ENCODE measurements around the gene CYSTM1. TPM values are rescaled to one million over a fixed set of nuclear protein-coding genes. Genes with fewer than 3 reads are reported as not detected.
A peak's percentile ranks its signal among the peaks of the same experiment; 100 is the strongest.
"Not testable (repeated sequence)": the region's sequence is repeated elsewhere in the genome, so short reads cannot be mapped to it uniquely, and the experiment has no call there.

Gene CYSTM1
- total RNA-seq, 1 donor from 2014 or later = 8.8 TPM

GRCh38 chr5:140150201-140150600 lies 24.8 kb upstream of the CYSTM1 start:
- no peak for DNase-seq

- DNase-seq = no peak
Measured at GRCh38 chr5:140151144-140152021, 23.6 kb upstream of the CYSTM1 start.

GRCh38 chr5:140152022-140152999 lies 22.7 kb upstream of the CYSTM1 start:
- DNase-seq = no peak

DNA sequence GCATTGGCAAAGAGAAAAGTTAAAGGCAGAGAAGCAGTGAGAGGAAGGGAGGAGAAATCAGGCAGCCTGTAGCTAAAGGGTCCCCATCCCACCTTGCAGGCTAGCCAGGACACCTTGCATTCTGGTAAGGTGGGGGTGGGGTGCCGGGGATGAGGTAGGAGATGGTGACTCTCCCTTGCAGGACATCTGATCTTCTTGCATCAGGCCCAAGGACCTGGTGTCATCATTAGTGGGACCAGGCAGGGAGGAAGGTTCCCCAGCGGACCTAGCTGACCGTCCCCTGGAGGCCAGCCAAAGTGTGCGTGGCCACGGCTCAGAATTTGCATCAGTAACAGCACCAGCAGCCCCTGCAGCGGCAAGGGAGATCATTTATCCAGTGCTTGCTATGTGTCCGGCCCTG lies 21.7 kb upstream of the CYSTM1 start:
- no peak for DNase-seq

DNA sequence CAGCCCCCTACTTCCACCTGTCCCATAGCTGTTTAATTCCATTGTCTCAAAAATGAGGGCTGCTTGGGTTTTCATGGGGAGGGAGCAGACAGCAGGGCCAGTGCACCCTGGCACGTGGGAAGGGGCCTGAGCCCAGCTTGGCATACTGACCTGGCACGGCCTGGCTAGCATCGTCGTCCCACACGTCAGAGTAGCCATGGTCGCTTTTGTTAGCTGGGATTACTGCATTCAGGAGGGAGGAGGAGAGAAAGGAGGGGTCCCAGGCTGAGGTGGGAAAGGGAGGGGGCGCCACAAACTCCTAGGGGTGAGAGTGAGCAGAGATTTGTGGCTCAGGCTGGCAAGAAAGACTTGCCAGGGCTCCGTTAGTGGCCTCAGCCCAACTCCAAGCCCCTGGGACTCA lies 21.1 kb upstream of the CYSTM1 start:
- no peak for DNase-seq

- DNase-seq = not testable (repeated sequence)
Measured at GRCh38 chr5:140154710-140155381, 20.1 kb upstream of the CYSTM1 start.

- peak; percentile 86 for DNase-seq
Measured at GRCh38 chr5:140157032-140157781, 17.8 kb upstream of the CYSTM1 start.

DNA sequence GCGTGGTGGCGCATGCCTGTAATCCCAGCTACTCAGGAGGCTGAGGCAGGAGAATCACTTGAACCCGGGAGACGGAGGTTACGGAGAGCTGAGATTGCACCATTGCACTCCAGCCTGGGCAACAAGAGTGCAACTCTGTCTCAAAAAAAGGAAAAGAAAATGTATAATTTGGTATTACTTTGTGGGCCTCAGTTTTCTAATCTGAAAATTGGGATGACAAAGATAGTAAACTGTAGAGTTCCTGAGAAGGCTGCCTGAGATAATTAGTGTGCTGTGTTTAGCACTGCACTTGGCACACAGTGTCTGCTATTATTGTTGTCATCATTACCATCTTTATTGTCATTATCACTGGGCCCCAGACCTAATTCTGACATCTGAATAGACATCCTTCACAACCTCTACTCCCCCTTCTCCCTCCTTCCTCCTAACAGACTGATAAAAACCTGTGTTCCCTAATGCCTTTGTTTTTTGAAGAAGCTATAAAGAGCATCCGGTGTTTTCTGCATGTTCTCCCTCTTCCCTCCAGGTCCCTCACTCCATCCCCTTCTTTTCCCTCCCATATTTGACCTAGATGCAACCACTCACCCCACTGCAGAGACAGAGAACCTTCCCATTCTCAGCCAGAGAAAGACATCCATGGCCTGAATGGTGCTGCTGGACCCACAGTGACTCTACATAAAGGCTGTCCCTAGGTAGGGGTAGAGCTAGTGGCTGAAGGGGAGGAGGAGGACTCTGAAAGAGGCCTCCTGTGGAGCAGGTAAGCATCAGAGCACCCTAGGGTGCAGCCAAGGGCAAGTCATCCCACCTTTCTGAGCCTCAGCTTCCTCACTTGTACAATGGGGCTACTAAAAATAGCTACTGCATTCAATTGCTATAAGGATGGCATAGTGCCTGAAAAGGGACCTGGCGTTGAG lies 15.7 kb upstream of the CYSTM1 start:
- DNase-seq = no peak

- no peak for DNase-seq
Measured at GRCh38 chr5:140162275-140162674, 12.7 kb upstream of the CYSTM1 start.

DNA sequence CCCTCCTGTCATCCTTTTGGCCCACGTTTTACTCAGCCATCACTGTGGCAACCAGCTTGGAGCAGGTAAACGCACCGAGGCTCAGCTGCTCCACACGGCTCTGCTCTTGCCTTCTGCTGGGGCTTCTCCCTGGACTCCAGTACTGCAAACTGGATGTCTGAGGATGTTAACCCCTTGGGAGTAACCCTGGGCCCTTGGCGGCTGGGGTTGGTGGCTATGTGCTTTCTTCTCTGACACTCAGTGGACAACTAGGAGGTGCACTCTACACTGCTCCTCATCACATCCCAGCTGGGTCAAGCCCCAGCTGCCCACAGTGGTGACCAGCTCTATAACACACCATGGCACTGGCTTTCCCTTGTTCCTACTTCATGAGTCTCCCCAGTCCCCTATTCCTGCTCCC lies 12.2 kb upstream of the CYSTM1 start:
- no peak for DNase-seq

DNA sequence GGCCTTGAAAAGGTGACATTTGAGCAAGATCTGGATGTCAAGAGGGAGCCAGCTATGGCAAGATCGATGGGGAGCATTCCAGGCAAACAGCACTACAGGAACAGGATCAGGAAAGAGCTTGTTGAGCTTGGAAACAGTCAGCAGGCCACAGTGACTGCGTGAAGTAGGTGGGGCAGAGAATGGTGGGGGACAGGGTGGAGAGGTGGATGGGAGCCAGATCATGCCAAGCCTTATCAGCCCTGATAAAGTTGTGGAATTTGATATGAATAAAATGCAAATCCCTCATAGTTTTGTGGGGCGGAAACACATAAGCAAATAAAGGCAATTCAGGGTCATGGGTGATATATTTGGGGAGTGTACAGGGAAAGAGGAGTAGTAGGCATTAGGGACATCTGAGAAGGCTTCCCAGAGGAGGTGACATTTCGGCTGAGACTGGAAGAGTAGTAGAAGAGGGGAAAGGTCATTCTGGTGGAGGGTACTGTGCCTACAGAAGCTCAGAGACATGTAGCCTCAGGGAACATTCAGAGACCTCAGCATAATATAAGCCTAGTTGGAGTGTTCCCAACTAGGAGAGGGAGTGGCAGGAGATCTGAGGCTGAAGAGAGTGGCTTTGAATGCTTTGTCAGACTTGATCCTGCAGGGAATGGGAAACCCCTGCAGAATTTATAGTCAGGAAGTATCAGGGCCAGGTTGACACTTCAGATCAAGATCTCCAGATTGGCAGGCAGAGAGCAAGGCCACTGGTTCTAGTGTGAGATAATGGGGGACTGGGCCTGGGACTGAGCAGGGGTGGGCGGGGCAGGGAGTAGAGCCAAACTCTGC lies 9.7 kb upstream of the CYSTM1 start:
- DNase-seq = peak; percentile 34

DNA sequence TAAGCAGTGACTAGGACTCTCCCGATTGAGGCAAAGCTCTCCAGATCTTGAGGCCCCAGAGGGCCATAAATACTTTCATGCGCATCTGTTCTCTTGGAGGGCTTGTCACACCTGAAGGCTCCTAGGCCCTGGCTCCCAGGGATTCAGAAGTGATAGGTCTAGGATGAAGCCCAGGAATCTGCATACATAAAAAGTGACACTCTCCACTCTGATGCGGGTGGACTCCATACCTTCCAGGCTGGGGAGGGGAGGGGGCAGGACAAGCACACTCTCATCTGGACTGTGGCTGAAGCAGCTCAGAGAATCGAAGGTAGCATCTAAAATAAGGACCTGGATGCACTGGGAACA lies 9.1 kb upstream of the CYSTM1 start:
- no peak for DNase-seq

DNA sequence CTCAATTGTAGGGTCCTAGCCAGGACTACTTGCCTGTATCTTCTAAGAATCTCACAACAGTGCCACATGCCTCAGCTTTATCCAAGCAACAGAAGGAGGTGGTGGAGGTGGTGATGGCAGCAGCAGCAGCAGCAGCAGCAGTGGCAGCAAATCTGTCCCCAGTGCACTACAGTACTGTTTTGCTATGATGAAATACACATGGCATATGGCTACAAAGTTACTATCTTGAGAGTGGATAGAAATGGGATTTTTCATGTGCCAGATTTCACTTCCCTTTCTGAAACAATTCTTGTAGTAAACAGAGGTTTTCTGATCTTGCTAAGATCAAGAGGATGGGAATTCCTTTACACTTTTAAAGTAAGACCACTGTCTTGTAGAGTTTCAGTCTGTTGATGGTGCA lies 8.1 kb upstream of the CYSTM1 start:
- no peak for DNase-seq

GRCh38 chr5:140168371-140168770 lies 6.6 kb upstream of the CYSTM1 start:
- DNase-seq = no peak

- DNase-seq = peak; percentile 33
Measured at GRCh38 chr5:140169410-140169809, 5.6 kb upstream of the CYSTM1 start.

GRCh38 chr5:140172483-140172882 lies 2.5 kb upstream of the CYSTM1 start:
- no peak for DNase-seq

DNA sequence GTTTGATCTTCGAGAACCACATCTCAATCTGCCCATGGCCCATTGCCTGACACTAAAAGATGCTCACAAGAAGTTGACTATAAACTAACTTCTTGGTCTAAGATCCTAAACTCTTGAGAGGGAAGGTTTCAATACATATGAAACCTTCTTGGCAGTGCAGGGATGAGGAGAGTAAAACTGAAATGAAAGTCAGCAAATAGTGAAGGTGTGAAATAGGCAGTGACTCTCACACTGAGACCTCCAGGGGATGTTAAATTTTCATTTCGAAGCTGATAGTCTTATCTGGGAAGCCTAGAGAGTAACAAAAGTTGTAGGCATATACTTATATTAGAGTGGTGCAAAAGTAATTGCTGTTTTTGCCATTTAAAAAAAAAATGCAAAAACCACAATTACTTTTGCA lies 974 bp upstream of the CYSTM1 start:
- DNase-seq = no peak

GRCh38 chr5:140175367-140176030 lies 511 bp downstream of the CYSTM1 start:
- DNase-seq = peak; percentile 66

DNA sequence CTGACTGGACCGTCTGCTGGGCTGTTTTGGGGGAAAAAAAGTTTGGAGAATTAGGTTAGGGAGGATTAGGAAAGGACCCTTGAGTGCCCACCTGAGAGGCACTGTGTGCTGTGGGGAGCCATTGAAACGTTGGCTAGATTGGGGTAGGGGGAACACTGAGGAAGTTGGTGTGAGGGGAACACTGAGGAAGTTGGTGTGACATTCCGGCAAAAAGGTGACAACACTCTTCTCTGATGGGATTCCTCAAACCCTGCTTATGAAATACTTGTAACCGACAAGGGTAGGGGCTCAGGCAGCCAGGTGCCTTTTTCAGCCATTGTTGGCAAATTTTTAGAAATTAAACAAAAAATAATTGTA lies 1.0 kb downstream of the CYSTM1 start:
- no peak for DNase-seq

DNA sequence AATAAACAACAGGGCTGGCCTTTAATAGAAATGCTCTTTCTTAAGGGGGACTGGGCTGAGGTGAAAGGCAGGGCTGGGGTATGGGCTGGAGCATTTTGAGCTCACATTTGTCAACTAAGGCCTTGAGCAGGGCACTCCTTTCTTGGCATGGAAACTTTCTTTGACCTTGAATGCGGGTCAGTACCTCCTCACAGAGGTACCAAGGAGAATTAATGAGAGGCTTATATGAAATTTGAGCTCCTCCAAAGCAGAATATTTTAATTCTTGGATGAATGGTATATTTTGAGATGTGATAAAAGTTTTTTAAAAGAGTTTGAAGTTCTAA lies 3.1 kb downstream of the CYSTM1 start:
- no peak for DNase-seq
